ENCODE data around the gene UBP1. TPM values are rescaled to one million over a fixed set of nuclear protein-coding genes. Genes with fewer than 3 reads are reported as not detected.

UBP1 gene
- total and polyA plus RNA-seq, 9 of the 15 experiments (the other 6 are each of a cell fraction or from before 2014, with no cell fraction given), result 13.6 to 143 (median 79.6) TPM

DNA sequence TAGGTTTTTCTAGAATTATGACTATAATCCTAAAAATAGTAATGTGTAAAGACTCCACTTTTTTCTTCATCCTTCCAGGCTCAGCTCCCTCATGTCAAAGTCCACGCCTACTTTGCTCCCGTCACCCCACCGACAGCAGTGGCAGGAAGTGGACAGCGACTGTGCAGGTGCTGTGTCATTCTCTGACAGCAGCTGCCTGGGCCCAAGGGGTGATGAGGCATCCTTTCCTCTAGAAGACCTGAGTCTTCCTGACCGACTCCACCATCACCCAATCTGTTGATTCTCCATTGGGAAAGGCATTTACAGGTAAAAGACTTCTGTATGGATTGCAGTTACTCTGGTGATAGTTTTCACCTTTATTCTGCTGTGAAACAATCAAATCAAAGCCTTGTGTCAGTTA lies 54.8 kb downstream of the UBP1 start (continued):
- no peak for TF ChIP-seq ZNF584 (CRISPR knock-in tag; IDR thresholded peaks at IDR 0.05; ENCODE audit: low read depth)
- TF ChIP-seq, protein P1, sequence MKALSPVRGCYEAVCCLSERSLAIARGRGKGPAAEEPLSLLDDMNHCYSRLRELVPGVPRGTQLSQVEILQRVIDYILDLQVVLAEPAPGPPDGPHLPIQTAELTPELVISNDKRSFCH (CRISPR knock-in tag; IDR thresholded peaks at IDR 0.05), result no peak
- TF ChIP-seq, protein P1 (tag; IDR thresholded peaks at IDR 0.05), result no peak
- TF ChIP-seq ZNF766 (CRISPR knock-in tag; conservative IDR thresholded peaks at IDR 0.05), result no peak
- TF ChIP-seq, protein P2, sequence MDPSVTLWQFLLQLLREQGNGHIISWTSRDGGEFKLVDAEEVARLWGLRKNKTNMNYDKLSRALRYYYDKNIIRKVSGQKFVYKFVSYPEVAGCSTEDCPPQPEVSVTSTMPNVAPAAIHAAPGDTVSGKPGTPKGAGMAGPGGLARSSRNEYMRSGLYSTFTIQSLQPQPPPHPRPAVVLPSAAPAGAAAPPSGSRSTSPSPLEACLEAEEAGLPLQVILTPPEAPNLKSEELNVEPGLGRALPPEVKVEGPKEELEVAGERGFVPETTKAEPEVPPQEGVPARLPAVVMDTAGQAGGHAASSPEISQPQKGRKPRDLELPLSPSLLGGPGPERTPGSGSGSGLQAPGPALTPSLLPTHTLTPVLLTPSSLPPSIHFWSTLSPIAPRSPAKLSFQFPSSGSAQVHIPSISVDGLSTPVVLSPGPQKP (CRISPR knock-in tag; IDR thresholded peaks at IDR 0.05), result no peak
- TF ChIP-seq, protein P3, sequence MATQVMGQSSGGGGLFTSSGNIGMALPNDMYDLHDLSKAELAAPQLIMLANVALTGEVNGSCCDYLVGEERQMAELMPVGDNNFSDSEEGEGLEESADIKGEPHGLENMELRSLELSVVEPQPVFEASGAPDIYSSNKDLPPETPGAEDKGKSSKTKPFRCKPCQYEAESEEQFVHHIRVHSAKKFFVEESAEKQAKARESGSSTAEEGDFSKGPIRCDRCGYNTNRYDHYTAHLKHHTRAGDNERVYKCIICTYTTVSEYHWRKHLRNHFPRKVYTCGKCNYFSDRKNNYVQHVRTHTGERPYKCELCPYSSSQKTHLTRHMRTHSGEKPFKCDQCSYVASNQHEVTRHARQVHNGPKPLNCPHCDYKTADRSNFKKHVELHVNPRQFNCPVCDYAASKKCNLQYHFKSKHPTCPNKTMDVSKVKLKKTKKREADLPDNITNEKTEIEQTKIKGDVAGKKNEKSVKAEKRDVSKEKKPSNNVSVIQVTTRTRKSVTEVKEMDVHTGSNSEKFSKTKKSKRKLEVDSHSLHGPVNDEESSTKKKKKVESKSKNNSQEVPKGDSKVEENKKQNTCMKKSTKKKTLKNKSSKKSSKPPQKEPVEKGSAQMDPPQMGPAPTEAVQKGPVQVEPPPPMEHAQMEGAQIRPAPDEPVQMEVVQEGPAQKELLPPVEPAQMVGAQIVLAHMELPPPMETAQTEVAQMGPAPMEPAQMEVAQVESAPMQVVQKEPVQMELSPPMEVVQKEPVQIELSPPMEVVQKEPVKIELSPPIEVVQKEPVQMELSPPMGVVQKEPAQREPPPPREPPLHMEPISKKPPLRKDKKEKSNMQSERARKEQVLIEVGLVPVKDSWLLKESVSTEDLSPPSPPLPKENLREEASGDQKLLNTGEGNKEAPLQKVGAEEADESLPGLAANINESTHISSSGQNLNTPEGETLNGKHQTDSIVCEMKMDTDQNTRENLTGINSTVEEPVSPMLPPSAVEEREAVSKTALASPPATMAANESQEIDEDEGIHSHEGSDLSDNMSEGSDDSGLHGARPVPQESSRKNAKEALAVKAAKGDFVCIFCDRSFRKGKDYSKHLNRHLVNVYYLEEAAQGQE (IDR thresholded peaks at IDR 0.05; ENCODE audit: borderline replicate concordance), result peak; percentile 89
- TF ChIP-seq, protein P3 (CRISPR knock-in tag; IDR thresholded peaks at IDR 0.05; ENCODE audit: low read depth), result peak; percentile 60; the same call in 1 of the 2 replicates
- TF ChIP-seq RBM34 (IDR thresholded peaks at IDR 0.05; ENCODE audit: borderline replicate concordance, insufficient read depth, low read length), result no peak
- no peak for TF ChIP-seq TARDBP (IDR thresholded peaks at IDR 0.05)
- peak; percentile 83 for TF ChIP-seq MAFG (tag; conservative IDR thresholded peaks at IDR 0.05)
- TF ChIP-seq, protein P4, sequence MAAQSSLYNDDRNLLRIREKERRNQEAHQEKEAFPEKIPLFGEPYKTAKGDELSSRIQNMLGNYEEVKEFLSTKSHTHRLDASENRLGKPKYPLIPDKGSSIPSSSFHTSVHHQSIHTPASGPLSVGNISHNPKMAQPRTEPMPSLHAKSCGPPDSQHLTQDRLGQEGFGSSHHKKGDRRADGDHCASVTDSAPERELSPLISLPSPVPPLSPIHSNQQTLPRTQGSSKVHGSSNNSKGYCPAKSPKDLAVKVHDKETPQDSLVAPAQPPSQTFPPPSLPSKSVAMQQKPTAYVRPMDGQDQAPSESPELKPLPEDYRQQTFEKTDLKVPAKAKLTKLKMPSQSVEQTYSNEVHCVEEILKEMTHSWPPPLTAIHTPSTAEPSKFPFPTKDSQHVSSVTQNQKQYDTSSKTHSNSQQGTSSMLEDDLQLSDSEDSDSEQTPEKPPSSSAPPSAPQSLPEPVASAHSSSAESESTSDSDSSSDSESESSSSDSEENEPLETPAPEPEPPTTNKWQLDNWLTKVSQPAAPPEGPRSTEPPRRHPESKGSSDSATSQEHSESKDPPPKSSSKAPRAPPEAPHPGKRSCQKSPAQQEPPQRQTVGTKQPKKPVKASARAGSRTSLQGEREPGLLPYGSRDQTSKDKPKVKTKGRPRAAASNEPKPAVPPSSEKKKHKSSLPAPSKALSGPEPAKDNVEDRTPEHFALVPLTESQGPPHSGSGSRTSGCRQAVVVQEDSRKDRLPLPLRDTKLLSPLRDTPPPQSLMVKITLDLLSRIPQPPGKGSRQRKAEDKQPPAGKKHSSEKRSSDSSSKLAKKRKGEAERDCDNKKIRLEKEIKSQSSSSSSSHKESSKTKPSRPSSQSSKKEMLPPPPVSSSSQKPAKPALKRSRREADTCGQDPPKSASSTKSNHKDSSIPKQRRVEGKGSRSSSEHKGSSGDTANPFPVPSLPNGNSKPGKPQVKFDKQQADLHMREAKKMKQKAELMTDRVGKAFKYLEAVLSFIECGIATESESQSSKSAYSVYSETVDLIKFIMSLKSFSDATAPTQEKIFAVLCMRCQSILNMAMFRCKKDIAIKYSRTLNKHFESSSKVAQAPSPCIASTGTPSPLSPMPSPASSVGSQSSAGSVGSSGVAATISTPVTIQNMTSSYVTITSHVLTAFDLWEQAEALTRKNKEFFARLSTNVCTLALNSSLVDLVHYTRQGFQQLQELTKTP (IDR thresholded peaks at IDR 0.05; ENCODE audit: low read depth in 1 of 2, partially characterized antibody in 2 of 2), result no peak
- TF ChIP-seq, protein P5, sequence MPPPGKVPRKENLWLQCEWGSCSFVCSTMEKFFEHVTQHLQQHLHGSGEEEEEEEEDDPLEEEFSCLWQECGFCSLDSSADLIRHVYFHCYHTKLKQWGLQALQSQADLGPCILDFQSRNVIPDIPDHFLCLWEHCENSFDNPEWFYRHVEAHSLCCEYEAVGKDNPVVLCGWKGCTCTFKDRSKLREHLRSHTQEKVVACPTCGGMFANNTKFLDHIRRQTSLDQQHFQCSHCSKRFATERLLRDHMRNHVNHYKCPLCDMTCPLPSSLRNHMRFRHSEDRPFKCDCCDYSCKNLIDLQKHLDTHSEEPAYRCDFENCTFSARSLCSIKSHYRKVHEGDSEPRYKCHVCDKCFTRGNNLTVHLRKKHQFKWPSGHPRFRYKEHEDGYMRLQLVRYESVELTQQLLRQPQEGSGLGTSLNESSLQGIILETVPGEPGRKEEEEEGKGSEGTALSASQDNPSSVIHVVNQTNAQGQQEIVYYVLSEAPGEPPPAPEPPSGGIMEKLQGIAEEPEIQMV (tag; conservative IDR thresholded peaks at IDR 0.05; ENCODE audit: low read depth), result no peak
